ENCODE data around the gene ASS1.
A peak's percentile ranks its signal among the peaks of the same experiment; 100 is the strongest.

The ASS1 gene

GRCh38 chr9:130452835-130453234 is 8.1 kb downstream of the ASS1 start:
- no peak for DNase-seq

- peak in 1 of 56 donors; percentile 29 for DNase-seq
These were observed 8.7 kb downstream of the ASS1 start for GRCh38 chr9:130453487-130453886.

- DNase-seq, result no peak
These were observed 9.5 kb downstream of the ASS1 start for GRCh38 chr9:130454096-130454811.

DNA sequence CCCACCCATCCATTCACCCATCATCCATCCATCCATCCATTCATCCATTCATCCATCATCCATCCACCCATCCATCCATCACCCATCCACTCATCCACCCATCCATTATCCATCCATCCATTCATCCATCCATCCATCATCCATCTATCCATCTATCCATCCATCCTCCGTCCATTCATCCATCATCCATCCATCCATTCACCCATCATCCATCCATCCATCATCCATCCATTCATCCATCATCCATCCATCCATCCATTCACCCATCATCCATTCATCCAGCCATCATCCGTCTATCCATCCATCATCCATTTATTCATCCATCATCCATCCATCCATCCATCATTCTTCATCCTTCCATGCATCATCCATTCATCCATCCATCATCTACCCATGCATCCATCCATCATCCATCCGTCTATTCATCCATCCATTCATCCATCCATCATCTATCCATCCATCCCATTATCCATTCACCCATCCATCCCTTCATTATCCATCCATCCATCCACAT is 10.1 kb downstream of the ASS1 start:
- DNase-seq, result no peak

- DNase-seq, result no peak
These were observed 13.5 kb downstream of the ASS1 start for GRCh38 chr9:130458027-130458803.

DNA sequence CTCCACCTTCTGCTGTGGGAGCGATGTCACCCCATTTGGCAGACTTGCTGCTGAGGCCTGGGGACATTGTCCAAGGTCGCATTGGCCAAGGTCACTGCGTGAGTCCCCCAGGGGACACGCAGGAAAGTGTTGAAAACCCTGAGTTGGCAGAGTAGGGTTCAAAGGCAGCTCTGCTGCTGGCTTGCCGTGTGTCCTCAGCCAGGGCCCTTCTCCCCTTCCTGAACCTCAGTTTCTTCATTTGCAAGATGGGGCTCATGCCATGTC is 14.0 kb downstream of the ASS1 start:
- no peak for DNase-seq

GRCh38 chr9:130459151-130459550 is 14.4 kb downstream of the ASS1 start:
- DNase-seq, result no peak

GRCh38 chr9:130459941-130460669 is 15.3 kb downstream of the ASS1 start:
- DNase-seq, result peak in 1 of 56 donors; percentile 16

DNA sequence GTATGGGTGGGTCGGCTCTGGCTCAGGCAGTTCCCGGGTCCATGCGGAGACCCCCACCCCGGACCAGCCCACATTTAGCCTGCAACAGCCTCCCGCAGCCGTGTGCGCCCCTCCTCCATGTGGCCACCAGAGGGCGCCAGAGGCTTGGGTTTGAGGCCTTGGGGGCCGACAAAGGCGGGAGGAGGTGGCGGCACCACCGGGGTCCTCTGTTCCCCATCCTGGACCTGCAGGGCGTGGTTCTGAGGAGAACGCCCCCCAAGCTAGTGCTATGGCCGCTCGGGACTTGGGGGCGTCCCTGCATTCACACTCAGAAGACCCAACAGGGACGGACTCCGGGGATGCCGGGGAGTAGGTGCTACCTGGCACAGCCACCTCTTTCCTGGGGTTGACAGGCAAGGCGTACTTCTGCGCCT is 16.5 kb downstream of the ASS1 start:
- DNase-seq, result peak in 33 of 56 donors; percentile 3 to 72 (median 31)

GRCh38 chr9:130461731-130462130 is 17.0 kb downstream of the ASS1 start:
- DNase-seq, result no peak

GRCh38 chr9:130462685-130463540 is 18.2 kb downstream of the ASS1 start:
- DNase-seq, result no peak

- no peak for DNase-seq
These were observed 19.3 kb downstream of the ASS1 start for GRCh38 chr9:130463763-130464745.

DNA sequence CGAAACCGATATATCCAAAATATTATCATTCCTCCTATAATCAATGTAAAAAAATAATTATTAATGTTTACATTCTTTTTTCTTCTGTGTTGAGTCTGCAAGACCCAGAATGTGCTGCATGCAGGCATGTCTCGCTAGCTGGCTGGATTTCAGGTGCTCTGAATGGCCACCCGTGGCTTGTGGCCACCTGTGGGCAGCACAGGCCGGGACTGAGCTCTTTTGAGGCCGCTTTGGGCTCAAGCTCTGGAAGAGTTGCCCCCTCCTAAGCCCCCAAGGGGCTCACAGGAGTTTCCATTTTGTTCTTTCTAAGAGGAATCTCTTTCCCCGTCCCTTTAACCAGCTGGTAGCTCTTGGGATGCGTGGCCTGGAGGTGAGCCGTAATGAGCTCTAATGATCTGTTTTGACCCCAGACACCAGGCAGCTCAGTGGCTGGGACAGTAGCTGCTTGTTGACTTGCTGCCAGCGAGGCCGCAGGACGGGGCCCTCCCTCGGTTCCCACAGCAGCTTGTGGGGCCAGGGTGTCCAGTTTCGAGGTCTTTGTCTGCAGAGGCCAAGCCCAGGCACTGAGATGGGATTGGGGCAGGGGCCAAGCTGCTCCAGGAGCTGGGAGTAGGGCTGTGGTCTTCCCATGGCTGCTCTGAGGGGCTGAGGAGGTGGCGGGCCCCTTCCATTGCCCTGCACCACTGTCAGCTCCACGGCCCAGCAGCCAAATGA is 20.8 kb downstream of the ASS1 start:
- no peak for DNase-seq

GRCh38 chr9:130466537-130467217 is 21.9 kb downstream of the ASS1 start:
- DNase-seq, result no peak

GRCh38 chr9:130467316-130467715 is 22.6 kb downstream of the ASS1 start:
- peak in 3 of 56 donors; percentile 2 to 16 (median 15) for DNase-seq

- DNase-seq, result no peak
These were observed 23.8 kb downstream of the ASS1 start for GRCh38 chr9:130468566-130468965.

DNA sequence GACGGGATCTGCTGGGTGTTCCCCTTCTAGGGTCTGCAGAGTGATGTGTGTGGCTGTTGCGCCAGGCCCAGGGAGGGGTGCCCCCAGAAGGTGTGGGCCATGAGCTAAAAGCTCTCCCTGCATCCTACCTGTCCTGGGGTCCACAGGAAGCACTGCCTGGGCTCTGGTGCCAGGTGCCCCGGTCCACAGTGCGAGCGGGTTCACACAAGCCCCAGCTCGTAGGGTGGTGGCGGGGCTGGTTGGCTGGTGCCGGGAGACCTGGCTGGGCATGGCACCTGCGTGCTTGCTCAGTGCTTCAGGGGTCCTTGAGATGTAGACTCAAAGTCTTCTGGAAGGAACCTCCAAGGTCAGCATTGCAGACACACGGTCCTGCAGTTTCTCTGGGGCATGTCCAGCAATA is 25.5 kb downstream of the ASS1 start:
- no peak for DNase-seq

DNA sequence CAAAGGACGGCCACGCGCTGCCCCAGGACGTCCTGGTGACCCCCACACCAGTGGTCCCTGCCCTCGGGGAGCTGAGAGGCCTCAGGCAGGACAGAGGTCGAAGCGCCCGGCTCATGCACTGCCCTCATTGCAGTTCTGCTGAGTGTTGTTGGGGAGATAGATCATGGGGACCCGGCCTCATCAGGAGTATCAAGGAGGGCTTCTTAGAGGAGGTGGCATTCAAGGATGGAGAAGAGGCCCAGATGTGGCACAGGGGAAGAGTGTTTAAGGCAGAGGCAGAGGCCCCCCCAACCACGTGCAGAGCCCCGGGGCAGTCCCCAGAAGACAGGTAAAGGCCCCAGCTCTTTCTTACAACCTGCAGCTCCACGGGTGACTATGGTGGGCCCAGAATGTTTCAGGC is 26.2 kb downstream of the ASS1 start:
- no peak for DNase-seq
